ENCODE results near the gene STAT6. TPM values are rescaled to one million over a fixed set of nuclear protein-coding genes. Genes with fewer than 3 reads are reported as not detected.

Gene STAT6
- total and polyA plus RNA-seq, 10 of the 15 experiments (the other 5 are each of a cell fraction or from before 2014, with no cell fraction given) = 14.2 to 176 (median 89.6) TPM

- peak overlapping the region; percentile 95 for H3K4me2 ChIP-seq (ENCODE audit: control insufficient read depth, insufficient read depth)
- H3K4me3 ChIP-seq = peak overlapping the region; percentile 95
- ChIA-PET SMC1A (ENCODE audit: uncharacterized antibody, unreplicated experiment) (interaction anchor here (1.0 to 9.2 kb wide), 3 partner anchors 8 to 24 kb away, joined by 6 to 169 read pairs (median 29); partner anchors contain the start of gene STAT6), CTCF (interaction anchor here (0.6 to 9.0 kb wide), 4 partner anchors 8 to 169 kb away, joined by 3 to 144 read pairs (median 40); partner anchors contain the start of genes NEMP1 and STAT6), POLR2A (interaction anchor here (1.0 to 5.1 kb wide), 4 partner anchors 9 to 403 kb away, joined by 3 to 41 read pairs (median 10); partner anchors contain the start of genes NEMP1 and STAT6), RAD21 (ENCODE audit: unreplicated experiment) (interaction anchor here (0.6 to 8.8 kb wide), 4 partner anchors 9 to 404 kb away, joined by 4 to 199 read pairs (median 32); partner anchors contain the start of genes NEMP1 and STAT6)
- ATAC-seq = peak; percentile 69
- peak overlapping the region; percentile 98 for H3K27ac ChIP-seq (ENCODE audit: control insufficient read depth, insufficient read depth)
- peaks cover 28% of the 10 kb centered on the region for H3K79me2 ChIP-seq (ENCODE audit: control insufficient read depth, insufficient read depth, low read length)
- peaks cover 2 to 13% of the 10 kb centered on the region in 2 experiments; a peak in 3 of 4 replicates for H3K36me3 ChIP-seq (ENCODE audit: control insufficient read depth in 2 of 2, insufficient read depth in 2 of 2, low read length in 1 of 2)
- FAIRE-seq = peak; percentile 66
- BruUV-seq (replicated peaks) = no TSS peak
- peak overlapping the region; percentile 61 for H2AFZ ChIP-seq (ENCODE audit: control insufficient read depth, low read depth, low read length)
- peaks cover 23% of the 10 kb centered on the region for H3K4me1 ChIP-seq (ENCODE audit: control insufficient read depth, insufficient read depth, low read length)
- DNase-seq (ENCODE audit: low read depth, low spot score) = peak; percentile 79
- no peaks in the 10 kb centered on the region for H3K9me3 ChIP-seq (replicated peaks; ENCODE audit: control insufficient read depth, insufficient read depth, low read length)
- peak overlapping the region; percentile 95 for H3K9ac ChIP-seq (ENCODE audit: control insufficient read depth, insufficient read depth, low read length)
- in situ Hi-C loops (cut with MboI) (loop anchor here (10.0 kb wide), 1 partner anchor 453 kb away; the partner anchor contains the start of gene BAZ2A), intact Hi-C loops (cut with micrococcal nuclease; ENCODE audit: unreplicated experiment) (loop anchor here (1.0 to 5.0 kb wide), 4 partner anchors 9 to 451 kb away; partner anchors contain the start of genes PTGES3 and STAT6)
- H3K27me3 ChIP-seq (replicated peaks in 1 of 2; ENCODE audit: control insufficient read depth in 2 of 2, insufficient read depth in 2 of 2, low read length in 1 of 2) = no peaks in the 10 kb centered on the region
- under 1% methylated on average over 21 of the region's 37 CpGs for WGBS (ENCODE audit: insufficient coverage, insufficient replicate concordance, low lambda C conversion rate, missing lambda C conversion rate)
- H4K20me1 ChIP-seq (ENCODE audit: control insufficient read depth, insufficient read depth) = no peaks in the 10 kb centered on the region
- TF ChIP-seq TCF12 (IDR thresholded peaks at IDR 0.05; ENCODE audit: low read depth, low read length) = peak; percentile 41; the same call in 1 of the 2 replicates
- TF ChIP-seq RELA (IDR thresholded peaks at IDR 0.05; ENCODE audit: borderline replicate concordance, partially characterized antibody) = peak; percentile 14
- TF ChIP-seq PAX8 (IDR thresholded peaks at IDR 0.05) = no peak
- TF ChIP-seq KLF5 (IDR thresholded peaks at IDR 0.05; ENCODE audit: partially characterized antibody) = no peak
- TF ChIP-seq BMI1 (IDR thresholded peaks at IDR 0.05; ENCODE audit: borderline replicate concordance) = 0 out of 2 replicates have a peak, but pooled peaks have one; percentile 18
- no peak for TF ChIP-seq EZH2 (IDR thresholded peaks at IDR 0.05; ENCODE audit: borderline replicate concordance, control insufficient read depth, low read depth, low read length)
- TF ChIP-seq JUND (IDR thresholded peaks at IDR 0.05; ENCODE audit: low read depth, low read length) = no peak
- TF ChIP-seq SUZ12 (IDR thresholded peaks at IDR 0.05; ENCODE audit: unreplicated experiment) = no peak
- peak; percentile 73 for TF ChIP-seq MEF2B (IDR thresholded peaks at IDR 0.05; ENCODE audit: partially characterized antibody, poor library complexity, severe bottlenecking)
- no peak for TF ChIP-seq ASH2L (IDR thresholded peaks at IDR 0.05; ENCODE audit: borderline replicate concordance, low read depth)
- TF ChIP-seq BRCA1 (IDR thresholded peaks at IDR 0.05; ENCODE audit: low read depth, low read length) = no peak
- no peak for TF ChIP-seq SRF (IDR thresholded peaks at IDR 0.05; ENCODE audit: low read depth in 2 of 2, low read length in 2 of 2)
- TF ChIP-seq ZBTB11 (CRISPR knock-in tag; IDR thresholded peaks at IDR 0.05) = no peak
- TF ChIP-seq ATF2 (IDR thresholded peaks at IDR 0.05; ENCODE audit: low read length) = no peak
- TF ChIP-seq, protein P1, sequence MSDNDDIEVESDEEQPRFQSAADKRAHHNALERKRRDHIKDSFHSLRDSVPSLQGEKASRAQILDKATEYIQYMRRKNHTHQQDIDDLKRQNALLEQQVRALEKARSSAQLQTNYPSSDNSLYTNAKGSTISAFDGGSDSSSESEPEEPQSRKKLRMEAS (IDR thresholded peaks at IDR 0.05; ENCODE audit: low read depth, low read length) = peak; percentile 19; the same call in 1 of the 2 replicates
- TF ChIP-seq CREB1 (IDR thresholded peaks at IDR 0.05; ENCODE audit: low read depth) = no peak
- peak; percentile 13; the same call in 1 of the 2 replicates for TF ChIP-seq JUNB (IDR thresholded peaks at IDR 0.05)
- no peak for TF ChIP-seq NFYA (IDR thresholded peaks at IDR 0.05; ENCODE audit: borderline replicate concordance, low read depth, low read length)
- no peak for TF ChIP-seq CBX5 (IDR thresholded peaks at IDR 0.05; ENCODE audit: low read depth)
These were observed 23.3 kb downstream of the STAT6 start for GRCh38 chr12:57087691-57088353.
